HL-60 (cell line): Measurements from ENCODE around the gene NT5E.

Source experiments
- DNase-seq, 2 experiments: peaks; one replicate each; pipeline ENCODE4 v3.0.0-alpha.2; 2010 to 2020; ENCODE audit warnings: low read depth in 1 of 2, low spot score in 1 of 2
- H3K27ac ChIP-seq: fragments of 250-450 bp; sonication (Bioruptor Pico); replicated peaks from 2 replicates; pipeline ENCODE4 v1.5.1; 2020; ENCODE audit warnings: mild to moderate bottlenecking, moderate library complexity
- H3K27me3 ChIP-seq: fragments of 250-450 bp; sonication (Bioruptor Pico); 2 replicates; pipeline ENCODE4 v1.5.1; 2021; ENCODE audit warnings: mild to moderate bottlenecking, moderate library complexity; ENCODE audit not compliant: insufficient read depth, poor library complexity, severe bottlenecking
- H3K4me3 ChIP-seq: replicated peaks from 2 replicates; pipeline ENCODE4 v1.5.1; 2011; ENCODE audit warnings: mild to moderate bottlenecking, control low read depth, low read length; ENCODE audit not compliant: insufficient read depth
- GABPA ChIP-seq: IDR thresholded peaks from 2 replicates; pipeline ENCODE4 v1.6.1; 2012; ENCODE audit warnings: low read depth
- POLR2AphosphoS5 ChIP-seq: IDR thresholded peaks from 2 replicates; pipeline ENCODE4 v1.6.1; 2012; ENCODE audit warnings: low read depth
- SPI1 ChIP-seq: IDR thresholded peaks from 2 replicates; pipeline ENCODE4 v1.6.1; 2012; ENCODE audit warnings: low read depth, mild to moderate bottlenecking, borderline replicate concordance
- TF ChIP-seq, protein P1 (sequence below): IDR thresholded peaks from 2 replicates; pipeline ENCODE4 v1.6.1; 2012; ENCODE audit warnings: low read depth; ENCODE audit not compliant: insufficient replicate concordance
- TF ChIP-seq, protein P2 (sequence below): IDR thresholded peaks from one replicate; pipeline ENCODE4 v1.5.1; 2011; ENCODE audit warnings: low read length, control low read depth, inconsistent platforms; ENCODE audit not compliant: insufficient read depth

NT5E gene

DNA sequence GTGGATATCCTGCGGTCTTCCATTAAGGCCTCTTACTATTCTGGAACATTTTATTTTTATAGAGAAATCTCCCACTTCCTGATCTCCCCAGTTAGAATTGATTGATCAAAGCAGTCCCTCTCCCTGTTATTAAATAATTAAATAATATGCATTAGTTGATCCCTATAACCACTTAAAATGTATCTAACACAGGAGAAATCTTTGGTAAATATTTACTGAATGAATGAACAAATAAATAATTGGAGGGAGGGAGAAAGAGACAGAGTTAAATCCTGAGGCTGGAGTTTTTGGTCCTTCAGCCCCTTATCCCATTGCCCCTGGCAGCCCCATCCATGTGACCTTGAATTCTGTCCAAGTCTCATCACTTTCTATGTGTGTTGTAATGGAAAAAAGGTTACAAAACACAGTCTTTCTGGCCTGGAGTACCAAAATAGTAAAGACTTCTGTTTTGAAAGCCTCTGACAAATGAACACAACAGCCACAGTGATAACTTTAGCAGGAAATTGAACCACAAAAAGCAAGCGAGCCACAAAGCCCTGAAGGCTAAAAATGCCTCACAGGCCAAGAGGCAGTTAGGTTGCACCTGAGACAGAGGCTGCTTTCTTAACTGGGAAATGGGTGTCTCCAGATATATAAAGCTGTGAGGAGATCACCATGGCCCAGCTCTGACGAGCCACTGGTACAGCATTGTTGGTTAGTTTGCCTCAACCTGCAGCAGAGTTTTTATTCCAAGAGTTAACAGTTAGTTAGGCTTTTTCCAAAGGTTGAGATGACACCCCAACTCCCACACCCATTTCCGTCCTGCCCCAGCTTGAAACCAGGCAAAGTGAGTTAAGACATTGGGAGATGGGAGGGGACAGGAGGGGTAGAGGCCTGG, 11.3 kb downstream of the NT5E start:
- H3K27me3 ChIP-seq = no peaks in the 10 kb centered on the region
- peak; percentile 32 for DNase-seq
- TF ChIP-seq, protein P1, sequence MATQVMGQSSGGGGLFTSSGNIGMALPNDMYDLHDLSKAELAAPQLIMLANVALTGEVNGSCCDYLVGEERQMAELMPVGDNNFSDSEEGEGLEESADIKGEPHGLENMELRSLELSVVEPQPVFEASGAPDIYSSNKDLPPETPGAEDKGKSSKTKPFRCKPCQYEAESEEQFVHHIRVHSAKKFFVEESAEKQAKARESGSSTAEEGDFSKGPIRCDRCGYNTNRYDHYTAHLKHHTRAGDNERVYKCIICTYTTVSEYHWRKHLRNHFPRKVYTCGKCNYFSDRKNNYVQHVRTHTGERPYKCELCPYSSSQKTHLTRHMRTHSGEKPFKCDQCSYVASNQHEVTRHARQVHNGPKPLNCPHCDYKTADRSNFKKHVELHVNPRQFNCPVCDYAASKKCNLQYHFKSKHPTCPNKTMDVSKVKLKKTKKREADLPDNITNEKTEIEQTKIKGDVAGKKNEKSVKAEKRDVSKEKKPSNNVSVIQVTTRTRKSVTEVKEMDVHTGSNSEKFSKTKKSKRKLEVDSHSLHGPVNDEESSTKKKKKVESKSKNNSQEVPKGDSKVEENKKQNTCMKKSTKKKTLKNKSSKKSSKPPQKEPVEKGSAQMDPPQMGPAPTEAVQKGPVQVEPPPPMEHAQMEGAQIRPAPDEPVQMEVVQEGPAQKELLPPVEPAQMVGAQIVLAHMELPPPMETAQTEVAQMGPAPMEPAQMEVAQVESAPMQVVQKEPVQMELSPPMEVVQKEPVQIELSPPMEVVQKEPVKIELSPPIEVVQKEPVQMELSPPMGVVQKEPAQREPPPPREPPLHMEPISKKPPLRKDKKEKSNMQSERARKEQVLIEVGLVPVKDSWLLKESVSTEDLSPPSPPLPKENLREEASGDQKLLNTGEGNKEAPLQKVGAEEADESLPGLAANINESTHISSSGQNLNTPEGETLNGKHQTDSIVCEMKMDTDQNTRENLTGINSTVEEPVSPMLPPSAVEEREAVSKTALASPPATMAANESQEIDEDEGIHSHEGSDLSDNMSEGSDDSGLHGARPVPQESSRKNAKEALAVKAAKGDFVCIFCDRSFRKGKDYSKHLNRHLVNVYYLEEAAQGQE = no peak
- TF ChIP-seq SPI1 (no peak), POLR2AphosphoS5 (no peak), GABPA (no peak)
- TF ChIP-seq, protein P2, sequence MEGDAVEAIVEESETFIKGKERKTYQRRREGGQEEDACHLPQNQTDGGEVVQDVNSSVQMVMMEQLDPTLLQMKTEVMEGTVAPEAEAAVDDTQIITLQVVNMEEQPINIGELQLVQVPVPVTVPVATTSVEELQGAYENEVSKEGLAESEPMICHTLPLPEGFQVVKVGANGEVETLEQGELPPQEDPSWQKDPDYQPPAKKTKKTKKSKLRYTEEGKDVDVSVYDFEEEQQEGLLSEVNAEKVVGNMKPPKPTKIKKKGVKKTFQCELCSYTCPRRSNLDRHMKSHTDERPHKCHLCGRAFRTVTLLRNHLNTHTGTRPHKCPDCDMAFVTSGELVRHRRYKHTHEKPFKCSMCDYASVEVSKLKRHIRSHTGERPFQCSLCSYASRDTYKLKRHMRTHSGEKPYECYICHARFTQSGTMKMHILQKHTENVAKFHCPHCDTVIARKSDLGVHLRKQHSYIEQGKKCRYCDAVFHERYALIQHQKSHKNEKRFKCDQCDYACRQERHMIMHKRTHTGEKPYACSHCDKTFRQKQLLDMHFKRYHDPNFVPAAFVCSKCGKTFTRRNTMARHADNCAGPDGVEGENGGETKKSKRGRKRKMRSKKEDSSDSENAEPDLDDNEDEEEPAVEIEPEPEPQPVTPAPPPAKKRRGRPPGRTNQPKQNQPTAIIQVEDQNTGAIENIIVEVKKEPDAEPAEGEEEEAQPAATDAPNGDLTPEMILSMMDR = no peak
- H3K4me3 ChIP-seq = no peak overlapping the region
- no peak overlapping the region for H3K27ac ChIP-seq

DNA sequence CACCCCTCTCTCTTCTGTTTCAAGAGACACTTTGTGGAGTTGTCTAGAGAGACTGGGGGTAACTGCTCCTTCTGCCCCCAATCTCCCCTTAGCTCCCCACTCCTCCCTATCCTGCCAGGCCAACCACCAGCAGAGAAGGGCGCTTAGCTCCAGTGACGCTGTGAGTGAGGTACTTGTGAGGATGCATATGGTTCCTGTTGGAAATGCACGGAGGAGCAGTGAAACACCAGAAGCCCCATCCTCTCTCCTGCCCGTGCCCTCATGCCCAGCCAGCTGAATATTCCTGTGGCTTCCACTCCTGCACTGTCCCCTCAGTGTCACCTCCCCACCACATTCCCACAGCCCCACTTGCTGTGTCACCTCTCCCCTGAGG, 11.9 kb downstream of the NT5E start:
- H3K4me3 ChIP-seq = no peak overlapping the region

DNA sequence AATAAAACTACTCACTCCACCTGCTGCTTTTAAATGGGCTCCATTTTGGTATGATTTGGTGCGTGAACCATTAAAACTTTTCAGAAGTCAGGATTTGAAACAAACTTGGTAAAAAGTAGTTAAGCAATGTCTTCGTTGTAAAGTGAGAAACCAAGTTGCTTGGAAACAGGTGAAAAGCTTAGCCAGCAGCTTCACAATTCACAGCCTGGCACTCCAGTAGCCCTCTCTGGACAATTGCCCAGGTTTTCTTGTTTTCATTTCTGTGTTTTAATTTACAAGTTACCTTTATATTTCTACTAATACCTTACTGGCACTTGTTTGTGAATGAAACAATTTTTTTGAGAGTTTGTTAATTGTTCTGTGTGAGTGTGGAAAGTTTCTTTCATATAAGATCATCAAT, 12.8 kb downstream of the NT5E start:
- no peak overlapping the region for H3K27ac ChIP-seq
- H3K4me3 ChIP-seq = no peak overlapping the region
- no peak for DNase-seq
- no peaks in the 10 kb centered on the region for H3K27me3 ChIP-seq
- TF ChIP-seq, protein P1 = no peak
- TF ChIP-seq POLR2AphosphoS5 = no peak
- TF ChIP-seq, protein P2 = no peak
- TF ChIP-seq GABPA = no peak
- no peak for TF ChIP-seq SPI1

More for the DNA sequence above, 11.9 kb downstream of the NT5E start:
- DNase-seq = no peak
- H3K27me3 ChIP-seq = no peaks in the 10 kb centered on the region
- H3K27ac ChIP-seq = no peak overlapping the region
- no peak for TF ChIP-seq SPI1
- TF ChIP-seq, protein P2 = no peak
- TF ChIP-seq GABPA = no peak
- no peak for TF ChIP-seq POLR2AphosphoS5
- TF ChIP-seq, protein P1 = no peak
